ENCODE results near the gene RBM38. TPM values are rescaled to one million over a fixed set of nuclear protein-coding genes. Genes with fewer than 3 reads are reported as not detected.

Gene RBM38
- total RNA-seq, 2 donors from 2014 or later, result 41.3 to 43.1 TPM

DNA sequence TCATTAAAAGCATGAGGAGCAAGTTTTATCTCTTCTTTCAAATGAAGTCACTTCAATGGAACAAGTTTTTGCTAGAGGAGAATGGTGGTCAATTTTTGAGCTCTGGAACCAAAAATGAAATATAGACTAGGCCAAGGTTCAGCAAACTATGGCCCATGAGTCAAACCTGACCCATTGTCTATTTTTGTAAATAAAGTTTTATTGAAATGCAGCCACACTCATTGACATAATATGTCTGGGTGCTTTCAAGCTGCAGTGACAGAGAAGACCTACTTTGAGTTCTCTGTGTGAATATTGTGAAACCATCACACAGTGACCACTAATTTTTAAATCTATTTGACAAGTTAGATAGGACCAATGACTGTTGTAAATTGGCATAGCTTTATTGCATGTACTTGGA lies 26.7 kb upstream of the RBM38 start:
- DNase-seq, result no peak
- no peak overlapping the region for H3K27ac ChIP-seq
- TF ChIP-seq, protein P1, sequence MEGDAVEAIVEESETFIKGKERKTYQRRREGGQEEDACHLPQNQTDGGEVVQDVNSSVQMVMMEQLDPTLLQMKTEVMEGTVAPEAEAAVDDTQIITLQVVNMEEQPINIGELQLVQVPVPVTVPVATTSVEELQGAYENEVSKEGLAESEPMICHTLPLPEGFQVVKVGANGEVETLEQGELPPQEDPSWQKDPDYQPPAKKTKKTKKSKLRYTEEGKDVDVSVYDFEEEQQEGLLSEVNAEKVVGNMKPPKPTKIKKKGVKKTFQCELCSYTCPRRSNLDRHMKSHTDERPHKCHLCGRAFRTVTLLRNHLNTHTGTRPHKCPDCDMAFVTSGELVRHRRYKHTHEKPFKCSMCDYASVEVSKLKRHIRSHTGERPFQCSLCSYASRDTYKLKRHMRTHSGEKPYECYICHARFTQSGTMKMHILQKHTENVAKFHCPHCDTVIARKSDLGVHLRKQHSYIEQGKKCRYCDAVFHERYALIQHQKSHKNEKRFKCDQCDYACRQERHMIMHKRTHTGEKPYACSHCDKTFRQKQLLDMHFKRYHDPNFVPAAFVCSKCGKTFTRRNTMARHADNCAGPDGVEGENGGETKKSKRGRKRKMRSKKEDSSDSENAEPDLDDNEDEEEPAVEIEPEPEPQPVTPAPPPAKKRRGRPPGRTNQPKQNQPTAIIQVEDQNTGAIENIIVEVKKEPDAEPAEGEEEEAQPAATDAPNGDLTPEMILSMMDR (IDR thresholded peaks at IDR 0.05), result no peak
- H3K27me3 ChIP-seq, result no peaks in the 10 kb centered on the region
- intact Hi-C loops (cut with DNase I), result loop anchor here (10.0 kb wide), 1 partner anchor 850 kb away; no protein-coding TSS in a partner anchor
- peaks cover 14% of the 10 kb centered on the region for H3K36me3 ChIP-seq
- no peaks in the 10 kb centered on the region for H3K9me3 ChIP-seq
- no peak overlapping the region for H3K9ac ChIP-seq (ENCODE audit: low read depth in 2 of 2, low read length in 2 of 2)
- H3K4me3 ChIP-seq, result no peak overlapping the region
- no peaks in the 10 kb centered on the region for H3K4me1 ChIP-seq

DNA sequence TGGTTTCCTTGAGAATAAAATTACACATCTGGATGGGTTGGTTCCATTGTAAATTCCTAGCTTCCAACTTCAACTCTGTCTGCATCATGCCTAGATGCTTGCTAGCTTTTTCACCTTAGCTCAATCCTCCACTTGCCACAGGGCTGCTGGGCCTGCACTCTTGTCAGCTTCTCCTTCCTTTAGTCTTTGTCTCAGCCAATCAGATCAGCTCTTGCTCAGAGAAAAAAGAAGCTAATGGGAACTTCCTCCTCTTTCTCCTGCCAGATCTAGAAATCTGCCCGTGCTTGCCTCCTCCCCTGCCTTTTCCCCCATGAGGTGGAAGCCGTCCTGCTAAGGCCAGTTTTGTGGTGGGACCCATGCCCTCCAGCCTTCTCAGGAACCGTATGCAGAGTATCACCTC lies 21.6 kb upstream of the RBM38 start:
- no peak overlapping the region for H3K9ac ChIP-seq (ENCODE audit: low read depth in 2 of 2, low read length in 2 of 2)
- no peak for DNase-seq
- H3K27ac ChIP-seq, result no peak overlapping the region
- intact Hi-C loops (cut with DNase I), result loop anchor here (10.0 kb wide), 1 partner anchor 845 kb away; no protein-coding TSS in a partner anchor
- TF ChIP-seq, protein P1 (IDR thresholded peaks at IDR 0.05), result no peak
- H3K27me3 ChIP-seq, result no peaks in the 10 kb centered on the region
- H3K4me3 ChIP-seq, result no peak overlapping the region
- no peaks in the 10 kb centered on the region for H3K4me1 ChIP-seq
- peaks cover 18% of the 10 kb centered on the region for H3K36me3 ChIP-seq
- H3K9me3 ChIP-seq, result no peaks in the 10 kb centered on the region

DNA sequence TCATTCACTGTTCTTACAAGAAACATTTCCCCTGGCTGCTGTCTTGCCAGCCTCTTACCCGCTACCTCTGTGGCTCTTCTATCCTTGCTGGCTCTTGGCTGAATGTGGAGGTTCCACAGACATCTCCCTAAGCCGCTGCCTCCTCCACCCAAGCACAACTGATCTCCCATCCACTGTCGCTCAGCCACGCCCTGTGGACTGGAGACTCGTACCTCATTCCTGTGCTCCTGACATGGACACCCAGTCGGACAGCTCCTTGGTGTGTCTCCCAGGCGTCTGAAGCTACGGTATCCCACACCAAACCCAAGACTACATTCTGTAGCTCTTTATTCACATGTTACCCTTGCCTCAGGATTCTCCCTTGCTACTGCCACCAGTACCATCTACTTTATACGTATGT lies 20.9 kb upstream of the RBM38 start:
- Histone ChIP-seq H3K9ac (ENCODE audit: low read depth in 2 of 2, low read length in 2 of 2) (no peak overlapping the region), H3K4me3 (no peak overlapping the region), H3K4me1 (no peaks in the 10 kb centered on the region), H3K27me3 (no peaks in the 10 kb centered on the region), H3K36me3 (peaks cover 17% of the 10 kb centered on the region), H3K9me3 (no peaks in the 10 kb centered on the region), H3K27ac (no peak overlapping the region)
- TF ChIP-seq, protein P1 (IDR thresholded peaks at IDR 0.05), result no peak
- intact Hi-C loops (cut with DNase I), result loop anchor here (10.0 kb wide), 1 partner anchor 224 kb away; no protein-coding TSS in a partner anchor
- no peak for DNase-seq

DNA sequence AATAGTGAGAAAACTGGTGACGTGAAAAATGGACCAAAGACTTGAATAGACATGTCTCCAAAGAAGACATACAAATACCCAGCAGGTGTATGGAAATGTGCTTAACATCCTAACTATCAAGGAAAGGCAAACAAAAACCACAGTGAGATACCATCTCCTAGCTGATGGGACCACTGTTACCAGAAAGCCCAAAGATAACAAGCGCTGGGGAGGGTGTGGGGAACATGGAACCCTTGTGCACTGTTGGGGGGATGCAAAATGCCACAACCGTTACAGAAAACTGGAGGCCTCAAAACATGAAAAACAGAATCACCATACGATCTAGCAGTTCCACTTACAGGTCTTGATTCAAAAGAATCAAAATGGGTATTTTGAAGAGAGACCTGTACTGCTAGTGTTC lies 19.8 kb upstream of the RBM38 start:
- no peak overlapping the region for H3K4me3 ChIP-seq
- no peak overlapping the region for H3K27ac ChIP-seq
- H3K9ac ChIP-seq (ENCODE audit: low read depth in 2 of 2, low read length in 2 of 2), result no peak overlapping the region
- no peaks in the 10 kb centered on the region for H3K27me3 ChIP-seq
- intact Hi-C loops (cut with DNase I), result loop anchor here (10.0 kb wide), 1 partner anchor 223 kb away; no protein-coding TSS in a partner anchor
- peaks cover 11% of the 10 kb centered on the region for H3K36me3 ChIP-seq
- no peaks in the 10 kb centered on the region for H3K4me1 ChIP-seq
- no peaks in the 10 kb centered on the region for H3K9me3 ChIP-seq
- TF ChIP-seq, protein P1 (IDR thresholded peaks at IDR 0.05), result no peak
- DNase-seq, result no peak

DNA sequence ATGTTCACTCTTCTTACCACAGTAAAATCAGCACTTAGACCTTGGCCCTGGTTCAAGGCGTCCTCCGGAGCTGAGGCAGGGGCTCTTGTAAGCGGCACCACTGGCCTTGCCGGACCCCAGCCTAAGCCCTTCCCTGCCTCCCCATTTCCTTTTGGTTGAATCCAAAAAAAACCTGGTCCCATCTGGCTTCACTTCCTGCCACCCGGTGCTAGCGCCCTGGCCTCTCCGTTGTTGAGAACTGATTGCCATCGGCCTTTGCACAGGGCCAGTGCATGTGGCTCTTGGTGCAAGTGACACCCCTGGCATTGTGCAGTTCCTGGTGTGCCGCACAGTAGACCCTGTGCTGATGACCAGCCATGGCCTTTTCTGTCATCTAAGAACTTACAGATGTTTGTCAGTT lies 19.0 kb upstream of the RBM38 start:
- Histone ChIP-seq H3K4me3 (no peak overlapping the region), H3K27me3 (no peaks in the 10 kb centered on the region), H3K36me3 (peaks cover 11% of the 10 kb centered on the region), H3K4me1 (no peaks in the 10 kb centered on the region), H3K27ac (no peak overlapping the region), H3K9me3 (no peaks in the 10 kb centered on the region), H3K9ac (ENCODE audit: low read depth in 2 of 2, low read length in 2 of 2) (no peak overlapping the region)
- no peak for DNase-seq
- TF ChIP-seq, protein P1 (IDR thresholded peaks at IDR 0.05), result no peak
- intact Hi-C loops (cut with DNase I), result loop anchor here (10.0 kb wide), 1 partner anchor 223 kb away; no protein-coding TSS in a partner anchor
